Activated naive CD4-positive, alpha-beta T cell treated with anti-CD3 and anti-CD28 coated beads for 36 hours (primary cell): ENCODE results near the gene EDNRA. TPM values are rescaled to one million over a fixed set of nuclear protein-coding genes. Genes with fewer than 3 reads are reported as not detected.

Experiments used
- CTCF ChIA-PET: fragments of 350-600 bp; sonication (Branson Sonifier 250); formaldehyde crosslinking; loops from one replicate; lab custom pipeline; 2021; ENCODE audit warnings: antibody characterized with exemption; lab: Charles Lee
- DNase-seq: peaks from one replicate; pipeline ENCODE4 v3.0.0-alpha.2; 2020
- H3K27ac Mint-ChIP-seq: one replicate; pipeline ENCODE4 v1.8.0; 2021; ENCODE audit warnings: mild to moderate bottlenecking, mixed read lengths
- H3K27me3 Mint-ChIP-seq: one replicate; pipeline ENCODE4 v1.8.0; 2021; ENCODE audit warnings: low read depth, mixed read lengths
- H3K36me3 Mint-ChIP-seq: one replicate; pipeline ENCODE4 v1.8.0; 2021; ENCODE audit warnings: low read depth, mixed read lengths
- H3K4me1 Mint-ChIP-seq: one replicate; pipeline ENCODE4 v1.8.0; 2021; ENCODE audit warnings: low read depth, mixed read lengths
- H3K4me3 Mint-ChIP-seq: one replicate; pipeline ENCODE4 v1.8.0; 2021; ENCODE audit warnings: mild to moderate bottlenecking, moderate library complexity, mixed read lengths
- H3K9me3 Mint-ChIP-seq: one replicate; pipeline ENCODE4 v1.8.0; 2021; ENCODE audit warnings: mixed read lengths
- intact Hi-C: fragments of 100-400 bp; cut with micrococcal nuclease; formaldehyde crosslinking; loops from one replicate; pipeline ENCODE4 v1.15.1; 2023
- total RNA-seq, 2 experiments: library from RNA; stranded (reverse); gene quantifications; one replicate each; pipeline ENCODE4 v1.2.3, GENCODE V29; 2021

The EDNRA gene
- total RNA-seq, 2 experiments from 2014 or later: not detected

DNA sequence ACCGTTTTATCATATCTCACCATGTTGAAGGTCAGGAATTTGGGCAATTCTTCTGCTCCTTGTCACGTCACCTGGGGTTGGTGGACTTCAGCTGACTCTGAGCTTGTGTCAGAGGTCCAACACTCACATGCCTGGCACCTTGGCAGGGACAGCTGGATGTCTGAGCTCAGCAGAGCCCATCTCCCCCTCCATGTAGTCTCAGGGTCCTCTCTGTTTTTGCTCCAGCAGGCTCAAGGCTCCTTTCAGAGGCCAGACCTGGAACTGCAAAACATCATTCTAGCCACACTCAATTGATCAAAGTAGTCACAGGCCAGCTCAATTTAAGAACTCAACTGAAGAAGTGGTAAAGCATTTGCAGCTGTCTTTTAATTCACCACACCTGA lies 45.4 kb downstream of the EDNRA start:
- intact Hi-C loops: no loop called here
- Mint-ChIP-seq H3K27me3 (peaks cover 7% of the 10 kb centered on the region), H3K4me3 (no peak overlapping the region), H3K4me1 (no peaks in the 10 kb centered on the region), H3K9me3 (no peaks in the 10 kb centered on the region), H3K36me3 (no peaks in the 10 kb centered on the region), H3K27ac (no peak overlapping the region)
- CTCF ChIA-PET: interaction anchor here (0.5 to 1.1 kb wide), 3 partner anchors 11 to 1361 kb away, joined by 3 to 5 read pairs (median 3); no protein-coding TSS in a partner anchor
- no peak for DNase-seq

DNA sequence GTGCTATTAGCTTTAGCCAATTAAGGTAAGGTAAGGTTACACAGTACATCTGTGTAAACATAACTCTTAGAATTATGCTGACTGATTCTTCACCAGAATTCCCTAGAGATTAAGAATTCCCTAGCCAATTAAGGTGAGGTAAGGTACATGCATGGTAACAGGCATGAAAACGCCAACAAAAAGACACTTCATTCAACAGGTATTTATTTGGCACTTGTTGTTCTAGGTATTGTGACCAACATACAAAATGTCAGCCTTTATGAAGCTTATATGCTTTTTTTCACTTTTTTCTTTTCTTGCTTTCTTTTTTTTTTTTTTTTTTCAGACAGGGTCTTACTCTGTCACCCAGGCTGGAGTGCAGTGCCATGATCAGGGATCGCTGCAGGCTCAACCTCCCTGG lies 47.2 kb downstream of the EDNRA start:
- Mint-ChIP-seq H3K4me3 (no peak overlapping the region), H3K4me1 (no peaks in the 10 kb centered on the region), H3K36me3 (no peaks in the 10 kb centered on the region), H3K27ac (no peak overlapping the region), H3K9me3 (no peaks in the 10 kb centered on the region), H3K27me3 (peaks cover 8% of the 10 kb centered on the region)
- no peak for DNase-seq
- intact Hi-C loops: no loop called here
- CTCF ChIA-PET: interaction anchor here (0.6 kb wide), 1 partner anchor 608 kb away, joined by 3 read pairs; no protein-coding TSS in a partner anchor

DNA sequence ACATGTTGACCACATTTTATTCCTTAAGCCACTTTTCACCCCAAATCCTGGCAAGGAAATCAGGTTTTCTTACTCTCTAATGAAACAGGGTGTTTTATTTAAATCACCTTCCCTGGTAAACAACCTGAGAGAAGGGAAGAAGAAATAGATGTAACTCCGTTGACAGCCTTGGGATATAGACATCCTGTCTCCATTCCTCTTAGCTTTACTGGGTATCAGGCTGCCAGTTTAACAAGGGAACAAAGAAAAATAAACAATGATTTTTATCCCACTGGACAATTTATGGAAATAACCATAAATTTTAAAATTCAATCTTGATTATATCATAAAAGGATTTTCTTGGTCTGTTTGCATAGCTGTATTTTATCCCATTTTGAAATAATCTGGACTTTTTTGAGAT lies 49.2 kb downstream of the EDNRA start:
- intact Hi-C loops: no loop called here
- no peaks in the 10 kb centered on the region for H3K9me3 Mint-ChIP-seq
- peaks cover 8% of the 10 kb centered on the region for H3K27me3 Mint-ChIP-seq
- CTCF ChIA-PET: no interaction called here
- DNase-seq: no peak
- H3K4me1 Mint-ChIP-seq: no peaks in the 10 kb centered on the region
- no peaks in the 10 kb centered on the region for H3K36me3 Mint-ChIP-seq
- H3K27ac Mint-ChIP-seq: no peak overlapping the region
- no peak overlapping the region for H3K4me3 Mint-ChIP-seq

DNA sequence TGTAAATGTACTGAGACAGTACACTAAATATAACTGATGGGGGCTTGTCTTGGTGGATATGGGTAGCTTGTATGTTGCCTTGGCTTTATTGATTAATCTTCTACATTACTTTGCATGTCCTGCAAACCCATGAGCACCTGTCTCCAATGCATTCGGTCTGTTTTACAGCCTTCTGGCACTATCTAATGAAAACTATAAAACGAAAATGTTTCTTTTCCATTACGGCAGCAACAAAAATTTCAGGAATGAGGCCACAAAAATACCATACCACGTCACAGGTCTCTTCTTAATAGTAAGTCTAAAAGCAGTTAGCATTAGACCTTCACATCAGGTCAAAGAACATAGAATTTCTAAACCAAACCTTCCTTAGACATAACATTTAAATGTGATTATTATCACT lies 49.8 kb downstream of the EDNRA start:
- no peak for DNase-seq
- Mint-ChIP-seq H3K9me3 (no peaks in the 10 kb centered on the region), H3K36me3 (no peaks in the 10 kb centered on the region), H3K4me1 (no peaks in the 10 kb centered on the region), H3K4me3 (no peak overlapping the region), H3K27me3 (peaks cover 8% of the 10 kb centered on the region), H3K27ac (no peak overlapping the region)
- CTCF ChIA-PET: no interaction called here
- intact Hi-C loops: no loop called here

DNA sequence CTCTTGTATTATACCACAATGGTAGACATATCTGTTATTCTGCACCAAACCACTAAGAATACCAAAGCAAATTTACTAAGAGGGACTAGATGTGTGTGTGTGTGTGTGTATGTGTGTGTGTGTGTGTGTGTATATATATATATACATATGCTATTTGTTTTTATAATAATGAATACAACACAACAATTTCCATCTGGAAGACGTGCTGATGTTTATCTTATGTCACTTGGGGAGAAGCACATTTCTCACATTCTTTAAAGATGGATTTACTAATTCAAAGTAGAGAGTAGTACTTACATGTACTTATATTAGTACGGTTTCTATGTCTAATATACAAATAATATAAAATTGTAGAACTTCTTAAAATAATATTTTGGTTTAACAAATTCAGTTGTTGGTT lies 52.0 kb downstream of the EDNRA start:
- no peaks in the 10 kb centered on the region for H3K9me3 Mint-ChIP-seq
- no peaks in the 10 kb centered on the region for H3K36me3 Mint-ChIP-seq
- H3K4me1 Mint-ChIP-seq: no peaks in the 10 kb centered on the region
- no peak overlapping the region for H3K27ac Mint-ChIP-seq
- H3K4me3 Mint-ChIP-seq: no peak overlapping the region
- intact Hi-C loops: no loop called here
- no peak for DNase-seq
- peaks cover 8% of the 10 kb centered on the region for H3K27me3 Mint-ChIP-seq
- CTCF ChIA-PET: interaction anchor here (0.6 to 1.7 kb wide), 2 partner anchors 15 to 125 kb away, joined by 3 read pairs; no protein-coding TSS in a partner anchor

DNA sequence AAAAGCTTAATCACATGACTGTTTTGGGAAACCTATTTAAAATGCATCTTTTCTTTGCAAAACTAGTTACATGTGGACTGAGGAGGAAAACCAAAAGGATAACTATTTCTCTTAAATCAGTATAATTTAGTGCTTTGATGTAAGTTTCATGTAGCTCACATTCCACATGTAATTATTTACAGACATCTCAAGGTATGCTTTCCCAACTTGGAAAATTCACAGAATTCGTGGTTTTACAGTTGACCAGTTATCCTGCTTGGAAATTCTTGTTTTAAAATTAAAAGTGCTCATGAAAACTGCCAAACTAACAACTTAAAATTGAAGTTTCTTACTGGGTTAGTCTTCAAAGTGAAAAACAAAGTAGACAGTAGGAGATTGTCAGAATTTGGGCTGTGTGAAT lies 52.4 kb downstream of the EDNRA start:
- Mint-ChIP-seq H3K27ac (no peak overlapping the region), H3K4me1 (no peaks in the 10 kb centered on the region), H3K4me3 (no peak overlapping the region), H3K36me3 (no peaks in the 10 kb centered on the region), H3K9me3 (no peaks in the 10 kb centered on the region), H3K27me3 (peaks cover 7% of the 10 kb centered on the region)
- CTCF ChIA-PET: interaction anchor here (0.6 to 1.7 kb wide), 2 partner anchors 15 to 125 kb away, joined by 3 read pairs; no protein-coding TSS in a partner anchor
- intact Hi-C loops: no loop called here
- no peak for DNase-seq

DNA sequence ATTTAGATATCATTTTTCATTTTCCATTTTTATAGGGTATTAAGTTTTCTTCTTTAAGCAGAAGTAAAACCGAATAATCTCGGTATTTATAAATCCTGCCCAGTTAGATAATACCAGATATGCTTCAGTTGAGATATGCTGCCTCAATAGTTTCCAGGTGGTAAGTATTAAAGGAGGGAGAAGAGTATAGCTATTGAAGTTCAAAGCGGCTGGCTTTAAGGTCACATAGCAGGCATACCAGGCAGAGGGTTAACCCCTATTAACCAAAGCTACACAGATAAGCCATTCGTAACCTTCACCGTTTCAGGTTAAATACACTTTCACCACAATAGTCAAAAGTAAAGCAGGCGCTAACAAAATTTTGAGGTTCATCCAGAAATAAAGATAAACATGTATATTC lies 54.2 kb downstream of the EDNRA start:
- Mint-ChIP-seq H3K4me3 (no peak overlapping the region), H3K9me3 (no peaks in the 10 kb centered on the region), H3K4me1 (no peaks in the 10 kb centered on the region), H3K27me3 (peaks cover 7% of the 10 kb centered on the region), H3K27ac (no peak overlapping the region), H3K36me3 (no peaks in the 10 kb centered on the region)
- intact Hi-C loops: no loop called here
- DNase-seq: no peak
- CTCF ChIA-PET: interaction anchor here (1.4 kb wide), 1 partner anchor 332 kb away, joined by 4 read pairs; no protein-coding TSS in a partner anchor

DNA sequence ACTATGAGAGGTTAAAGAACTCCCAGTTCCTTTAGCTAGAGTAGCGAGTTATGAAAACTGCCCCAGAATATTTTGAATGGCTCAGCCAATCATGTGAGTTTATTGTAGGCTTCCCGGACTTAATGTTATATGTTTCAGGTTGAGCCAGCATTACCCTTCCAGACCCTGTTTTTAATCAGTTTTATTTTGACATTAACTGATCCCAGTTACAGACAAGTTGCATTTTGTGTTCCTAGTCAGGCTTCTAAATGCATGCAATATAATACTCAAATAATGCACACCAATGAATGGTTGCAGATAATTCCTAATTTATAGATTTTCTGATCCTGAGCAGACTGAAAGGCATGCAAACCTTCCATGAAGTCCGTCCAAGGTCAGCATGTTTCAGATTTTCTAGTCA lies 57.8 kb downstream of the EDNRA start:
- Mint-ChIP-seq H3K27me3 (peaks cover 10% of the 10 kb centered on the region), H3K4me1 (no peaks in the 10 kb centered on the region)

DNA sequence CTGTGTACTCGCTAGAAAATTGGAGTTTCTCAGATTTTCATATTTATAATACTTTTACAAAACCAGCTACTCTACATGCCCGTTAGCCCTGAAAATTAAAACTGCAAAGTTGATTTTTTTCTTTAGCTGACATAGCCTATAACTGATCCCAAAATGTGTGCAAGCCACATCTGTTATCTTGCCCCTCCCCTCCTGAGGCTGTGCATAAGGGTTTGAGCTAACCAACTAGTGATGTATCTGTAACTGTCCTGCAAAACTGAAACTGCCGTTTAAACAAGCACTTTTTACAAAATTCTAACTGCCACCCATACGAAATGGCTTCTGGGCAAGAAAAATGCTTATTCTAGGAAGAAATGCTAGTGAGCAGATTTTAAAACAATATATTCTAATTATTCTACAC lies 59.1 kb downstream of the EDNRA start:
- no peak overlapping the region for H3K4me3 Mint-ChIP-seq
- no peaks in the 10 kb centered on the region for H3K4me1 Mint-ChIP-seq
- CTCF ChIA-PET: interaction anchor here (1.0 kb wide), 2 partner anchors 9 to 21 kb away, joined by 4 read pairs; no protein-coding TSS in a partner anchor
- intact Hi-C loops: no loop called here
- H3K36me3 Mint-ChIP-seq: no peaks in the 10 kb centered on the region
- no peak for DNase-seq
- H3K27ac Mint-ChIP-seq: no peak overlapping the region
- peaks cover 10% of the 10 kb centered on the region for H3K27me3 Mint-ChIP-seq
- no peaks in the 10 kb centered on the region for H3K9me3 Mint-ChIP-seq

More for the DNA sequence above, 57.8 kb downstream of the EDNRA start:
- CTCF ChIA-PET: interaction anchor here (0.6 kb wide), 1 partner anchor 51 kb away, joined by 3 read pairs; no protein-coding TSS in a partner anchor
- intact Hi-C loops: no loop called here
- Mint-ChIP-seq H3K36me3 (no peaks in the 10 kb centered on the region), H3K9me3 (no peaks in the 10 kb centered on the region), H3K27ac (no peak overlapping the region), H3K4me3 (no peak overlapping the region)
- no peak for DNase-seq

DNA sequence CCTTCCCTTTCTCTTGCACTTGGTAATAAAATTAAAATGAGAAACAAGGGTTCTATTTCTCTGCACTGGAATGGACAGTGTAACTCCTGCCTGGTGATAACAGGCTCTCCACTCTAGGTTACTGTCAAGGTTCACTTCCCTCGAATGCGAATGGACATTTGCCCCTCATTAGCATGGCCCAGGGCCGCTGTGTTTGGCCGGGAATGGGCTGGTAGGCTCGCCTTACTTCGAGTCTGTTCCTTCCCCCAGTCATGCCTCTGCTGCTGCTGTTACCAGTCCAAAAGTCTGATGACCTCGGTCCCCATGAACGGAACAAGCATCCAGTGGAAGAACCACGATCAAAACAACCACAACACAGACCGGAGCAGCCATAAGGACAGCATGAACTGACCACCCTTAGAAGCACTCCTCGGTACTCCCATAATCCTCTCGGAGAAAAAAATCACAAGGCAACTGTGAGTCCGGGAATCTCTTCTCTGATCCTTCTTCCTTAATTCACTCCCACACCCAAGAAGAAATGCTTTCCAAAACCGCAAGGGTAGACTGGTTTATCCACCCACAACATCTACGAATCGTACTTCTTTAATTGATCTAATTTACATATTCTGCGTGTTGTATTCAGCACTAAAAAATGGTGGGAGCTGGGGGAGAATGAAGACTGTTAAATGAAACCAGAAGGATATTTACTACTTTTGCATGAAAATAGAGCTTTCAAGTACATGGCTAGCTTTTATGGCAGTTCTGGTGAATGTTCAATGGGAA lies 61.5 kb downstream of the EDNRA start:
- H3K4me1 Mint-ChIP-seq: no peaks in the 10 kb centered on the region
- no peak for DNase-seq
- H3K27ac Mint-ChIP-seq: no peak overlapping the region
- no peaks in the 10 kb centered on the region for H3K9me3 Mint-ChIP-seq
- H3K27me3 Mint-ChIP-seq: peaks cover 10% of the 10 kb centered on the region
- no peaks in the 10 kb centered on the region for H3K36me3 Mint-ChIP-seq
- intact Hi-C loops: no loop called here
- CTCF ChIA-PET: interaction anchor here (0.9 kb wide), 1 partner anchor 324 kb away, joined by 4 read pairs; no protein-coding TSS in a partner anchor
- no peak overlapping the region for H3K4me3 Mint-ChIP-seq

DNA sequence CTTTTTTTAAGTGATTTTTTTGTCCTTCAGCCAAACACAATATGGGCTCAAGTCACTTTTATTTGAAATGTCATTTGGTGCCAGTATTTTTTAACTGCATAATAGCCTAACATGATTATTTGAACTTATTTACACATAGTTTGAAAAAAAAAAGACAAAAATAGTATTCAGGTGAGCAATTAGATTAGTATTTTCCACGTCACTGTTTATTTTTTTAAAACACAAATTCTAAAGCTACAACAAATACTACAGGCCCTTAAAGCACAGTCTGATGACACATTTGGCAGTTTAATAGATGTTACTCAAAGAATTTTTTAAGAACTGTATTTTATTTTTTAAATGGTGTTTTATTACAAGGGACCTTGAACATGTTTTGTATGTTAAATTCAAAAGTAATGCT lies 62.1 kb downstream of the EDNRA start:
- Mint-ChIP-seq H3K4me1 (no peaks in the 10 kb centered on the region), H3K9me3 (no peaks in the 10 kb centered on the region), H3K4me3 (no peak overlapping the region), H3K27ac (no peak overlapping the region), H3K36me3 (no peaks in the 10 kb centered on the region), H3K27me3 (peaks cover 10% of the 10 kb centered on the region)
- intact Hi-C loops: no loop called here
- DNase-seq: no peak
- CTCF ChIA-PET: interaction anchor here (0.9 kb wide), 1 partner anchor 324 kb away, joined by 4 read pairs; no protein-coding TSS in a partner anchor

DNA sequence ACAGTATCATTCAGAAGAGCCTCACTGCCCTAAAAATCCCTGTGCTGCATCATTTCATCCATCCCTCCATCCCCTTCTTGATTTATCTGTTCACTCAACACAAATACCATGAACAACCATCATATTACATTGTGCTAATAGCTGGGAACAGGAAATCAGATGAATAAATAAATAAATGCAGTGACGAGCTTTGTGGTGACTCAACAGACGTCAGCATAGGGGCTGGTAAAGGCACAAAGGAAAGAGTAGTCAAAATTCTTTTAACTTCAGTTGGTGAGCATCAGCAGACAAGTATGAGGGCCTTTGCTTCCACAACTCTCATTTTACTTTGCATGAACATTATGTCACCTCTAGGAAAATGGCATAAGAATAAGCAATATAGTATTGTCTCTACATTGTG lies 65.5 kb downstream of the EDNRA start:
- no peaks in the 10 kb centered on the region for H3K36me3 Mint-ChIP-seq
- peaks cover 1% of the 10 kb centered on the region for H3K4me1 Mint-ChIP-seq
- no peak overlapping the region for H3K4me3 Mint-ChIP-seq
- intact Hi-C loops: no loop called here
- CTCF ChIA-PET: interaction anchor here (1.7 kb wide), 1 partner anchor 27 kb away, joined by 5 read pairs; no protein-coding TSS in a partner anchor
- peaks cover 1% of the 10 kb centered on the region for H3K9me3 Mint-ChIP-seq
- no peak for DNase-seq
- H3K27ac Mint-ChIP-seq: no peak overlapping the region
- peaks cover 5% of the 10 kb centered on the region for H3K27me3 Mint-ChIP-seq
